HL-60 (cell line): ENCODE data around the gene NPAS2.

ENCODE experiments used
- CTCF ChIP-seq: IDR thresholded peaks from one replicate; pipeline ENCODE4 v1.5.1; 2011; ENCODE audit warnings: low read length, control low read depth, inconsistent platforms; ENCODE audit not compliant: insufficient read depth
- GABPA ChIP-seq: IDR thresholded peaks from 2 replicates; pipeline ENCODE4 v1.6.1; 2012; ENCODE audit warnings: low read depth
- POLR2AphosphoS5 ChIP-seq: IDR thresholded peaks from 2 replicates; pipeline ENCODE4 v1.6.1; 2012; ENCODE audit warnings: low read depth
- REST ChIP-seq: IDR thresholded peaks from 2 replicates; pipeline ENCODE4 v1.6.1; 2012; ENCODE audit warnings: low read depth; ENCODE audit not compliant: insufficient replicate concordance
- SPI1 ChIP-seq: IDR thresholded peaks from 2 replicates; pipeline ENCODE4 v1.6.1; 2012; ENCODE audit warnings: low read depth, mild to moderate bottlenecking, borderline replicate concordance

GRCh38 chr2:100905132-100905805 lies 85.3 kb downstream of the NPAS2 start:
- TF ChIP-seq CTCF (no peak), POLR2AphosphoS5 (no peak), REST (no peak), GABPA (no peak), SPI1 (no peak)
